NCI-H774 (cell line): ENCODE results near the gene SCD.

Source experiments
- DNase-seq: peaks from one replicate; lab custom pipeline; 2025; lab: John Stamatoyannopoulos, UW

The SCD gene

DNA sequence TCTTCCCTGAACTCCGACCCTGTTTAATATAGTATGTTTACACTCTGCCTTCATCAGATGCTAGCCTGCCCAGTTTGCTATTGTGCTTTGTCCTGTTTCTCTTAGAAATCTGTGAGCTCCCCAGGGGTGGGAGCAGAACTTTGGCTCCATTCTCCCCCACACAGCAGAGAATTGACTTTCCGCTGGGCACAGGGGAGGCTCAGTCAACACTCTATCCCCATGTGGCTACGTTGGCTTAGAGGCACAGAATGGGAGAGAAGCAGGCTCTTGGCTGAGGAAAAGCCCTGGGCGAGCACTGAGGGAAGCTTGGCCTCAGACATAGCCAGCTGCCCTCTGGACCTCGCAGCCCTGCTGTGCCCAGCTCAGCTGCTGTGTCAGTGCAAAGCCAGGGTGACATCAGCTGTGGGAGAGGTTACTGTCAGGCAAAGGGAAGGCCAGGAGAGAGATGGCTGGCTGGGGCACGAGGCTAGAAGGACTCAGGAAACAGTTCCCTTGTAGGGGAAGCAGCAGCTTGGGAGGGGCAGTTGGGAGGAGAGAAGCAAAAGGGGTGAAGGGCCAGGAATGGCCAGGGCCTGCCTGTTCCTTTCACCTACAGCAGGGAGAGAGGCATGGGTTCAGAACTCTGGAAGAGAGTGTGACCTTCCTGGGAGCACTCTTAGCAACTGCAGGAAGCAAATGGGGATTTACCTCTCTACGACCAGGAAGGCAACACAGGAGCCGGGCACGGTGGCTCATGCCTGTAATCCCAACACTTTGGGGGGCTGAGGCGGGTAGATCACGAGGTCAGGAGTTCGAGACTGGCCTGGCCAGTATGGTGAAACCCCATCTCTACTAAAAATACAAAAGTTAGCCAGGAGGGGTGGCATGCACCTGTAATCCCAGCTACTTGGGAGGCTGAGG is 5.8 kb upstream of the SCD start:
- peak; percentile 1 for DNase-seq

DNA sequence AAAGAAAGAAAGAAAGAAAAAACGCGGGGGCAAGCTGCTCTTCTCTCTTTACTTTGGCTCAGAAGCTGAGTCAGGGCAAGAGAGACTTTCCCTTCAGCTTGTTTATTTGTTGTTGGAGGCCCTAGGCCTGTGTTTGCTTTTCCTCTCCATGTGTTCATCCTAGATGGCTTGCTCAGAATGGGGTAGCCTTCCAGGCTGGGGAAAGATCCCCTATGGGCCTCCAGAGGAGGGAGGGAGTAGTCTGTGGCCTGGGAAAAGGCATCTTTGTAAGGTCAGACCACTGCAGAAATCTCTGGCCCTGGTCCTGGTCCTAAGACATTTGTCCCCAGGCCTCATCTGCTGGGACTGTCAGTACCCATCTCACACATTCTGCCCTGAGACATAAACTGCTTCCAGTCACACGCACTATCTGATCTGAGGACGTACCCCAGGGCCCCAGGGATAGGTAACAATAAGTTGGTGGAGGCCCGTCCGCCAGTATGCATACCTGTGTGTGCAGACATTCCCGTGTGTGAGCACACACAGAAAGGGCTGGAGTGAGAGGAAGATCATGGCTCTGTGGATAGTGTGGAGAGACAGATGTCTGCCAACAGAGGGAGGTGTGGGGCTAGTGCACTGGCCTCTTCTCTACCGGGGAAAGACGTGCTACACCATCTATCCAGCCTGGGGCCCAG is 4.9 kb upstream of the SCD start:
- peak; percentile 6 for DNase-seq

DNA sequence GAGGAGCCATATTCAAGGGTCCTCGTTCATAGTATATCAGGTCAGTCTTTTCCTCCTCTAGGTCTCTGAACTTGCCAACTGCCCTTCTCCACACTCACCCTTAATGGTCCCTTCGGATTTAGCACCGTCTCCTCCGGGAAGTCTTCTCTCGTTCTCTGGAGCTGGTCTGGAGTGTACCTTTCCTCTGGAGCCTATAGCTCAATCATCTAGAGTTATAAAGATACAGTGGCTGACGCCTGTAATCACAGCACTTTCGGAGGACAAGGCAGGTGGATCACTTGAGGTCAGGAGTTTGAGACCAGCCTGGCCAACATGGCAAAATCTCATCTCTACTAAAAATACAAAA is 4.4 kb upstream of the SCD start:
- no peak for DNase-seq

DNA sequence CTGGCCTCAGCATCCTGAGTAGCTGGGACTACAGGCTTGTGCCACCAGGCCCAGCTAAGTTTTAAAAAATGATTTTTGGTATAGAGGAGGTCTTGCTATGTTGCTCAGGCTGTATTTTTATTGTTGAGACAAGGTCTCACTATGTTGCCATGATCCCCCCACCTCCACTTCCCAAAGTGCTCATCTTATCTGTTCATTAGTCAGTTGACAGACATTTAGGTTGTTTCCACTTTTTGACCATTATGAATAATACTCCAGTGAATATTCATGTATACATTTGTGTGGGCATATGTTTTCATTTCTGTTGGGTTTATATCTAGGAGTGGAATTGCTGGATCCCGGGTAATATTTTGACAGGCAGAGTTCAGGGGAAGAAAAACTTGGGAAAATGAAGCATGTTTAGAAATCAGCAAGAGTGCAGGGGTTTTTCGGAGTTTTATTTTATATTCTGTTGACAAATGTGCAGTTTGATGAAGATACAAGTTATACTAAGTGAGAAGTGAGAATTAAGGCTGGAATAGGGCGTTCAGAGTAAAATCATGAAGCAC is 2.7 kb upstream of the SCD start:
- DNase-seq = no peak

DNA sequence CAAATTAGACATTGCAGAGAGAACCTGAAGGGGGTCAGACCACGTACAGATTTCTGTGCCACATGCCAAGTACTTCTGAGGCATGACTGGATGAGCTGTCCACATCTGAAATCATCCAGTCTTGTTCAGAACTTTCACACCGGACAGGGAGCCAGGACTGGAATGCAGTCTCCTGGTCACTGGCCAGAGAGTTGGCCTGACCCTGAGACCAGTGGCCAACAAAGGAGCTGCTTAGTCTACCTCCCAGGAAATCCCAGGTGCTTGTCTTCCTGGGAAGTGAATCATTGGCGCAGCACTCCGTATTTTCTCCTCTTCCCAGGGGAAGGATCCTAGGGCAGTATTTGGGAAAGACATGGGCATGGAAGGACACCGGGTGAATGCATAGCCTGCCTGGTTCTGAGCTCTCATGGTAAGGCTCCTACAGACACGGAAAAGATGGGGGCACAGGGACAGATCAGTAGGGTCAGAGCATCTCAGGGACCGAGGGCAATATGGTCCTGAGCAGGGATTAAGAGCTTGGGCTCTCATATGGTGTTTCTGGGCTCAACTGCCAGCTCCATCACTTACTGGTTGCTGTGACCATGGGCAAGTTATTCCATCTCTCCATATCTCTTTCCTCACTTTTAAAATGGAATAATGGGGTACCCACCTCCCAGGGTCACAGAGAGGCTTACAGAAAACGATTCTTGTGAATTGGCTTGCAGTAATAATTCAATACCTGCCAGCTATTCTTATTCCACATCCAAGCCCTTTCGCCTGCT is 1.3 kb upstream of the SCD start:
- no peak for DNase-seq

DNA sequence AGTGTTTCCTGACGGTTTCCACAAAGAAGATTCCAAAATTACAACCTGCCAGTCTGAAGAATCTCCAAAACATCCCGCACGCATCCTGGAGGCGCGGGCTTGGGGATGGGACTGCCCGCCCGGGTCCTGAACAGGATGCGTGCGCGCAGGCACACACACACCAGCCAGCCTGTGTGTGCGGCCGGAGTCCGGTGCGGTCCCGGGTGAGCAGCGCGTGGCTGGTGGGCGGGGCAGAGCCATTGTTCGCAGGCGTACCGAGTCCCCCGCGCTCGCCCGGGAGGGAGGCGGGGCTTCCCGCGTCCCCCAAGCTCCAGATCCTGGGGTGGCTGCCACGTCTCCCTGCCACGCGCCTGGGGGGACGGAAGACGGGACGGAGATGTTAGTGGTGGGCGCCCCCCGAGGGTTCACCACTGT is 675 bp upstream of the SCD start:
- DNase-seq = peak; percentile 48

DNA sequence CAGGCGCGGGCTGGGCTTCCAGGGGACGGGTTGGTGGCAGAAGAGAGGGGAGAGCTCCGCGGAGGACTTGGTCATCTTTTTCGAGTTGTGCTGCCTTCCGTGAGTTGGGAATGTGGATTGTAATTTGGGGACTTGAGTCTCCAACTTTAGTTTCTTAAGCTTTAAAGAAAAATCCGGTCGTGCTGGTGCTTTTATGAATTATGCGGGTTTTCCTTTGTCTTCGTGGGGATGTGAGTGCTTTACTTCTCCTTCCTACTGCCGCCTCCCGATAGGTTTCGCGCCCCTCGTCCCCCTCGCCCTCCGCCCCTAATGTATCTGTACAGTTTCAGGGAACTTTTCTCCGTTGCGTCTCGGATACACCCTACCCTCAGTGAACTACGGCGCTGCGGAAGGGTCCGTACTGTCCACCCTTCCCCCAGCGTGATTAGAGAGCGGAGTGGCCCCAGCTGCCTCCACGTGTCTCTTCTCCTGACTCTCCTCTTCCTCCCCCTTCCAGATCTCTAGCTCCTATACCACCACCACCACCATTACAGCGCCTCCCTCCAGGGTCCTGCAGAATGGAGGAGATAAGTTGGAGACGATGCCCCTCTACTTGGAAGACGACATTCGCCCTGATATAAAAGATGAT is 649 bp downstream of the SCD start:
- no peak for DNase-seq

DNA sequence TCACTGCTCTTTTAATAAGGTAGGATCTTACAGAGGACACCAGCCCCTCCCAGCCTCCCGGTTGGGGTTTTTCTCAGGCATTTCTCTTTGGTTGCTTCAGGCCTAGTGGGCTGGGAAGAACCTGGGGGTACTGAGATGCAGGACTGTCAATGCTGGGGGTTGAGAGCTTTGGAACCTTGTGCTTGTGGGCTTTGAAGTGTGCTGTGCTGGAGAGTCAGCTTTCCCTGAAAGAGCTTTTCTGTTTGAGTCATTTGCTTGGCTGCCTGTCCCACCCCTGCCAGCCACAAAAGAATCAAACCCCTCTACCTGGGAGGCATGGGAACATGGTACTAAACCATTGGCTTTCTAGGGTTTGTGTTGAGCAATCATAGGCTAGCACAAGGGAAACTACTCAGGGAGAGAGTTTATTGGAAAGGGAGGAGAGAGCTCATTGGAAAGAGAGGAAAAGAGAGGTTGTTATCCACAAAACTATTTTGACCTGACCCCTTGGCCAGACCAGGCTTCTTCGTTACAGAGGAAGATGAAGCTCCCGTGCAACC is 1.4 kb downstream of the SCD start:
- no peak for DNase-seq

DNA sequence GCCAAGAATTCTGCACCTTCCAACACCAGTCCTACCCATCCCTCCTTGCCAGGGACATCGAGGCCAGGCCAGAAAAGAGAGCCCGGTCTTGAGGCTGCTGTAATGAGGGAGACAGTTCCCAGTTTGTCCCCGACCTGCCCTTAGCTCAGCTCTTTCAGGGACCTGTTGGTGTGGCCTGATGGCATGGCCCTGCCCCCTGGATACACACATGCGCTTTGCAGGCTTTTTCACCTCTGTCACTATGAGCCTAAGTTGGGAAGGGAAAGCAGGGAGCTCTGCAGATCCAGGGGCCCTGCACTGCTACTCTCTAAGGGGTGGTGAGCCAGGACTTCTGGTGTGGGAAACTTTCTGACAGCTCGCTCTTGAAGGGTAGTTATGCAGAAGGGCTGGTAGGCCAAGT is 2.1 kb downstream of the SCD start:
- DNase-seq = no peak

DNA sequence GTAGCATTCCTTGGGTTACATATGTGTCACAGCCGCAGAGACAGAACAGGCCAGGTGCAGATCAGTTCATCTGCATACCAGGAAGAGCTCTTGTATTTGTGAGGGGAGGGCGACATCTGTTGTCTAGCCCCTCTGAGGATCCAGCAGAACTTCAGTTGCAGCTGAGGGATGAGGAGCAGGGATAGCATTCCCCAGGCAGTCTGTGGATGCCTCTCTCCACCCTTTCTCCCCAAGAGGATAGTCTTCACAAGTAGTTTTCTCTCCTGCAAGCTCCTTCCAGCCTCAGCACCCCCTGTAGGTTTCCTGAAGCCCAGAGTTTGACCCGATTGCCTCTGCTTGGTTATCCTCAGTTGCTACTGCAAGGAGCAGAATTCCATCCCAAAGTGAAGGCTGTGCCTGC is 2.6 kb downstream of the SCD start:
- DNase-seq = no peak

DNA sequence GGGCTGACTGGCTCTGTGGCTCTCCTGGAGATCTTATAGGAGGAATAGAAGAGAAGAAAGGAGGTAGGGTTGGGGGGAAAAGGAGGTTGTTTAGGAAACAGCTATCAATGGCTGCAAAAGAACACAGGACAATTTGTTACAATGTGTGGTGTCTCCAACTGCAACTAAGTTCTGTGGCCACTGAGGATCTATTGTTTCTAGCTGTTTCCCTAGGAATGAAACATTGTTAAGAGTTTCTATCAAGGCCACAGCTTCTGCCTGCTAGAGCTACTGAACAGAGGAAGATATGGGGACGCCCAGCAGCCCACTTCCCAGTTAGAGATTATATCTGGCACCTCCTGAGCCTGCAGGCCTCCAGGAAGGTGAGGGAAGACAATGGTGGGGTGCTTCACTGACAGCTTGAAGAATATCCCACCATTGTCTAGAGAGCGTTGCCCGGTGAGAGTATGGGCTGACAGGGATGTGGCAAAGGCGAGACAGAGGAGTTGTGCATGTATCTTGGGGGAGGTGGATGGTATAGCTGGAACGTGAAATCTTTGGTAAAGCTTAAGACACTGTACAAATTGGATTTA is 4.0 kb downstream of the SCD start:
- DNase-seq = no peak

DNA sequence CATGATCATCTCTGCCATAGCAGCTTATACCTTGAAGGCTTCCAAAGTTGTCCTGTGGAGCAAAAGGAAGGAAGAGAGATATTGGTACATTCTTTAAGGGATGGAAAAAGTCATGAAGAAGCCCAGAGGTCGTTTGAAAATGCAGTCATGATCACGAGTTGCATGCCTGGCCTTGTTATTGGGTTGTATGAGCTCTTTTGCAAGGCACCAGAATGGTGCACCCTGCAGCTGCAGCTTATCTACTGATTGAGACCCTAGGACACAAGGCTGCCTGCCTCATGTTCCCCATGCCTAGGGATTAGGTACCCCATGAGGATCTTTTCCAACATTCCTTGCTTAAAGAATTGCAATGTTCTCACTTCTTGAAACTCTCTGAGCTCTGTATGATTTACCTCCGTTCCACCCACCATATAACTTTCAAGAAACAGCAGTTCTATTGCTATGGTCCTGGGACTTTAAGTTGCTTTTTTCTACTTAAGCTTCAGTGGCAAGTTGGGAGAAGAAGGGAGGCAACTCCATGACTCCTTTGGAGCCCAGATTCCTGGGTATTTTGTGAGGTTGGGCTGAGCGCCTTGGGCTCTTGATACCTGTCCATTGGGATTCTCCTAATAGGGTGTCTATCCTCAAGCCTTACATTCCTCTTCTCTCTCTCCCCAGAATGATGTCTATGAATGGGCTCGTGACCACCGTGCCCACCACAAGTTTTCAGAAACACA is 6.9 kb downstream of the SCD start:
- DNase-seq = no peak

DNA sequence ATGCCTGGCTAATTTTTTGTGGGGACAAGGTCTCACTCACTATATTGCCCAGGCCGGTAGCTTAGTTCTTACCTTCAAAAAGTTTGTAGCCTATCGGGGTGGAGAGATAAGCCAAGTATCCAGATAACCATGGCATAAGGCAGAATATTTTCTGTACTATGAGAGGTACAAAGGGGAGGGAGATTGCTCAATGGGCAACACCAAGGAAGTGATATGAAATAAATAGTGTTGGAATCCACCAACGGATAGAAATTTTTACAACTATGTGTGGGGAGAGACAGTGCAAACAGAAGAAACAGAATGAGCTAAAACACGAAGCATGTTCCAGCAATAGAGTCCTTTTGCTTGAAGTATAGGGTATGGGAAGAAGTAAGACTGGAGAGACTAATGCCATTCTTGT is 8.1 kb downstream of the SCD start:
- no peak for DNase-seq

DNA sequence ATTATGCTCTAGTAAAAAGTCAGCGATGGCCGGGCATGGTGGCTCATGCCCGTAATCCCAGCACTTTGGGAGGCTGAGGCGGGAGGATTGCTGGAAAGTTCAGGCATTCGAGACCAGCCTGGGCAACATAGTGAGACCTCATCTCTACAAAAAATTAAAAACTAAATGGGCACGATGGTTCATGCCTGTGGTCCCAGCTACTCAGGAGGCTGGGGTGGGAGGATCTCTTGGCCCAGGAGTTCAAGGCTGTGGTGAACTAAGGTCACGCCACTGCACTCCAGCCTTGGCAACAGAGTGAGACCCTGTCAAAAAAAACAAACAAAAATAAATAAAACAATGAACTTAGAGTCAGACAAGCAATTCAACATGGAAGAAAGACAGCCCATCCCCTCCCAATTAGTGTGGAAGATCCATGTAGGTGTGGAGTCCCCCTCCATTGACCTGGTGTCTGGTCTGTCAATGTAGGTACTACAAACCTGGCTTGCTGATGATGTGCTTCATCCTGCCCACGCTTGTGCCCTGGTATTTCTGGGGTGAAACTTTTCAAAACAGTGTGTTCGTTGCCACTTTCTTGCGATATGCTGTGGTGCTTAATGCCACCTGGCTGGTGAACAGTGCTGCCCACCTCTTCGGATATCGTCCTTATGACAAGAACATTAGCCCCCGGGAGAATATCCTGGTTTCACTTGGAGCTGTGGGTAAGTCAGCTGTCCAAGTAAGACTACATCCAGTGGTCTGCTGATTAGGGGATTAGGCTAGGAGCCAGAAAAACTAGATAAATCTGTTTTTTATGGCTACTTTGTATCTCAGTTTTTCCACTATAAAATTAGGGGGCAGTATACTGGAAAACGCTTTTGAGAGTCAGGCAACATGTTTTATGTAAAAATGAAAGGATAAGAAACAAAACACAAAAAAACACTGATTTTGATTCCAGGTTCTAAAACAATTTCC is 9.3 kb downstream of the SCD start:
- no peak for DNase-seq

DNA sequence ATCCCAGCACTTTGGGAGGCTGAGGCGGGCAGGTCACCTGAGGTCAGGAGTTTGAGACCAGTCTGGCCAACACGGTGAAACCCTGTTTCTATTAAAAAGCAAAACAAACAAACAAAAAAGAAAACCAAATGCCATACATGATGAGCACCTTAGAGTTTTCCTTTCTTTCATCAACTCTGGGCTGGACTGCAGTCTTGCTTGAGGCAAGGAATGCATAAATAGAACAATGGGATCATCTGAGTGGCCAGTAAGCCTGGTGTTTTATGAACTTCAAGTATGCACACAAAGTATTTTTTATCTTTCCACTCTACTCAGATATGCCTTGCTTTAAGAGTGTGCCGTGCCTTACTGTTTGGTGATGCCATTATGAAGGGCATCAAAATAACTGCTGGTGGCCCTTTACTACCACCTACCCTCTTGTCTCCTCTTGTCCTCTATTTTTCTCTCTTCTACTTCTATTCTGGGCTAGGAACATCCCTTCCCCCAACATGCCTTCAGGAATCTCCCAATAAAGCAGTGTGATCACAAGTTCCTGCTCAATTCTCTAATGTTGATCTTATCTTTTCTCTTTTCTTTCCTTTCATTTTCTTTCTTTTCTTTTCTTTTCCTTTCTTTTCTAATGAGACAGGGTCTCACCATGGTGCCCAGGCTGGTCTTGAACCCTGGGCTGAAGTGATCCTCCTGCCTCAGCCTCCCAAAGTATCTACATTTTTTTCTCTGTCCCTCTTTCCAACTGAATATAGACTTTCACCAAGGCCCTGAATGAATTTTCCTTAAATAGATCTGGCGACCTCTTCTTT is 10.2 kb downstream of the SCD start:
- no peak for DNase-seq

DNA sequence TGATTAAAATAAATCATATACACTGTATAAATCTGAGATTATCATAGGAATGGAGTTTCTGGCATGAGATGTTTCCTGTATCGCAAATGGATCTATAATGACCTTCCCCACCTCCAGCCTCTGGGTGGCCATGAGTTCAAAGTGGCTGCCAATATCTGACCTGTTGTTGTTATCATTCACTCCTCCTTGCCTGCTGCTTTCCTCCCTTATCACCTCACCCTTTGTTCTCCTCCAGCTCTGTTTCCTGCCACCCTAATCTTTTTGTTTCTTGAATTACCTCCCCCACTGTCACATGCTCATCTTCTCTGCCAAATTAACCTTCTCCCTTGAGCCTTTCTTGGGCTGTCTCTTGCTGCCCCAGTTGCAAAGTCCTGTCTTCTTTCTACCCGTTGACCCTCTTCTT is 12.0 kb downstream of the SCD start:
- no peak for DNase-seq

DNA sequence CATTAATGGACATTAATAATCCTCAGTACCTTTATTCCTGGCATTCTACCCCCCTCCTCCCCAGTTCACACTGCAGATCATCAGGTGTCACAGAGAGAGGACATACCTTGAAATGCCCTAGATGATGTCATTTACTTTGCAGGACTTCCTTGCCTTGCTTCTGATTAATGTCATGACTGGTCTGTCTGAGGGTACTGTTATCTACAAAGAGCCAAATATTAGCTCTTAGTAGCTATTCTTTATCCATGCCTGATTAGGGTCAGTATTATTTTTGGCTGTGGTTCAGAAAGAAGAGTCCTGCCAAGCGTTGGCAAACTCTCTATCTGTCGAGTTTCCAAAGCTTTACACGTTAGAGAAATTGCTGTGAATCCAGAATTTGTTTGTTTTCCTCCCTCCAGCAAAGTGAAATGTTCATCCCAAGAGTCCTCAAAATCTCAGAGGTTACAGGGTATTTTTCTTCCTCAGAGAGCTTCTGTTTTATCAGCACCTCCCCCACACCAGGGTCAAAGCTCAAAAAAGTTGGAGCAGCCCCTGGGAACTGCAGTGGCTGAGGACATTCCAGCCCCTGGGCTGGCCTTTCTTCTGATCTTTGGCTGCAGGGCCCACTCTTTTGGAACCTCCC is 12.6 kb downstream of the SCD start:
- DNase-seq = no peak

DNA sequence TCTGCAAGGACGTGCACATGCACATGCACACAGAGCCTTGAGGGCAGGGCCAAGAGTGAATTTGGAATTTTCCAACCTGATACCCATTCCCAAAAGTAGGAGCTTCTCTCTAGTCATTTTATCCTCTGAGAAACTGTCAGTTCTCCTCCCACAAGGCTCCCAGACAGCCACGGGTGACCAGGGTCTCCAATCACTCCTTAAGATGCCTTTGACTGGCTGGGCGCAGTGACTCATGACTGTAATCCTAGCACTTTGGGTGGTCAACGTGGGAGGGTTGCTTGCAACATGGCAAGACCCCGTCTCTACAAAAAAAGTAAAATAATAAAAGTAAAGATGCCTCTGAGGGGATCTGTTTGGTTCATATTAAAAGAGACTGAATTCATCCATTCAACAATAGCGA is 13.2 kb downstream of the SCD start:
- no peak for DNase-seq
